NCI-H2107 treated with DMSO at 0.1 percent for 48 hours (cell line): ENCODE measurements around the gene WHRN.

Source experiments
- DNase-seq: peaks from one replicate; lab custom pipeline; 2025; ENCODE audit not compliant: unreplicated experiment; lab: John Stamatoyannopoulos, UW

Gene WHRN

DNA sequence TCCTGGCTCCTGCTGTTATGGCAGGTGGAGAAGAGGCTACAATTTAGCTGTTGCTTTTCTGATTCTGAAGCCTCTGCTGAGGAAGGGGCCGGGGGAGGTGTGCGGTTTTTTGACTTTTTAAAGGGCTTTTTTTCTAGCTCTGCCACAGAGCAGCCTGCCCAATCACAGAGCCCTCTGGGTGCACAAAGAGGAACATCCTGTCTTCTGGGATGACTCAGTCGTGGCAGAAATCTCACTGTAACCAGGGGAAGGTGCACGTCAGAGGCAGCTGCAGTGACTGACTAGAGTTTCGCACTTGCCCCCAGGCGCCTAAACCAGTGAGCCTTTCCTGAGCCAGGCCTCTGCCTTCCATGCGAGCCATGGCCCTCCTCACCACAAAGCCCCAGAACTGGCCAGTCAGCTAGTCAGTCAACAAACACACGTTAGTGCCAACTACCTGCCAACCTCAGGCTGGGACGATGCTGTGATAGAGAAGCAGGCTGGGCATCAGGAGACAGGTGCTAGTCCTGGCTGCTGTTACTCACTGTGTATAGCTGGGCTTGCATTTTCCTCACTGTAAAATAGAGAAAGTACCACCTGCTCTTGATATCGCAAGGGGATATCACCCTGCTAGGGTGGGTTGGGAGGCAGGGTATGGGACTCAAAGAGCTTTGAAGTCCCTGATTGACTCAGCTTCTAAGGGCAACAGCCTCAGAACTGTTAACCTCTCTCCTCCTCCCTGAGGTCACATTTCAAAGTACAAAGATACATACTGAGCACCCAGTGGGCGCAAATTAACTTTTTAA lies 119.7 kb downstream of the WHRN start:
- DNase-seq: no peak

DNA sequence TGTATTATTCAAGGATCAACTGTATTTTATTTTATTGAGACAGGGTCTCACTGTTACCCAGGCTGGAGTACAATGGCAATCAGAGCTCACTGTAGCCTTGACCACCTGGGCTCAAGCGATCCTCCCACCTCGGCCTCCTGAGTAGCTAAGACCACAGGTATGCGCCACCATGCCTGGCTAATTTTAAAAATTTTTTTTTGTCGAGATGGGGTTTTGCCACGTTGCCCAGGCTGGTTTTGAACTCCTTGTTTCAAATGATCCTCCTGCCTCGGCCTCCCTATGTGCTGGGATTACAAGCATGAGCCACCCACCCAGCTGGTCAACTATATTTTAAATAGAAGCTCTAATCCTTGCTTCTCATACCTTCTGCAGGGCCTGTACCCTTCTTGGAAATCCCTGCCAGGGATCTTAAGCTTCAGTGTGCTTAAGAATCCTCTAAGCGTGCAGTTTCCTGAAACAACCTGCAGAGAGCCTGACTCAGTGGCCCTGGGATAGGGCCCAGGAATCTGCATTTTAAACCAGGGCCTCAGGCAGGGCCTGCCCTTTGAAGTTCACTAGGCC lies 120.4 kb downstream of the WHRN start:
- DNase-seq: no peak

DNA sequence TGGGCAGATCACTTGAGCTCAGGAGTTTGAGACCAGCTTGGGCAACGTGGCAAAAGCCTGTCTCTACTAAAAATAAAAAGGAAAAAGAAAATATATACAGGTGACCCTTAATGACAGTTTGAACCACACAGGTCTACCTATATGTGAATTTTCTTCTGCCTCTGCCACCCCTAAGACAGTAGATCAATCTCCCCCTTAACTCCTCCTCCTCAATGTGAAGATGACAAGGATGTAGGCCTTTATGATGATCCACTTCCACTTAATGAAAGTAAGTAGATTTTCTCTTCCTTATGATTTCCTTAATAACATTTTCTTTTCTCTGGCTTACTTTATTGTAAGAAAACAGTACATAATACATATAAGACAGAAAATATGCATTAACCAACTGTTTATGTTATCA lies 120.9 kb downstream of the WHRN start:
- no peak for DNase-seq

DNA sequence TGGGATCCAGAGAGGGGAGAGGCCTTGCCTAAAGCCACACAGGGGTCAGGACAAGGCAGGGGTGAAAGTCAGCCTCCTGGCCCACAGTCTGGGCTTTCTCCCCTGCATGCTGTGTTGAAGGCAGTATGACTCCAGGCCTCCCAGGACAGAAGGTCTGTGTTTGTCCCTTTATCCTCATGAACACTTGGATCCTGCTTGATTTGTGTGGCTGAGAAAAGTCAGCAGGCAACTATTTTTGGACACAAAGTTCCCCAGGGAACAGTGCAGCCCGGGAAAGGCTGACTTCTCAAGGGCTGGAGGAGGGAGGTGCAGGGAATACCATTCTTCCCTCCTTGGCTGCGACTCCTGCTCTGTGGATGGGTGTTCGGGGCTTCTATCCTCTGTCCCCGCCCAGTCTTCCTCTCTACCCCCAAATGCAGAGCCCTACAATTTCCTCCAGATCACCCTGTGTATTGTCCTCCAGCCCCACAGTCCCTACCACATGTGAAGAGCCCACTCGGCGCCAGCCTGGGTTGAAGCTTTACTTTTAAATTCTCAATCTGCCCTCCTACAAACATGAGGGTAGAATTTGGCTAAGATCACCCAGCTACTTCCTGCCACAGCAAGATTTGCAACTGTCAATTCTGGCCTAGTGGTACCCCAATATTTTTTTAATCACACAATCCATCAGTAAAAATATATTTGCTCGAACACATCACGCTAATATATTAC lies 121.6 kb downstream of the WHRN start:
- no peak for DNase-seq

DNA sequence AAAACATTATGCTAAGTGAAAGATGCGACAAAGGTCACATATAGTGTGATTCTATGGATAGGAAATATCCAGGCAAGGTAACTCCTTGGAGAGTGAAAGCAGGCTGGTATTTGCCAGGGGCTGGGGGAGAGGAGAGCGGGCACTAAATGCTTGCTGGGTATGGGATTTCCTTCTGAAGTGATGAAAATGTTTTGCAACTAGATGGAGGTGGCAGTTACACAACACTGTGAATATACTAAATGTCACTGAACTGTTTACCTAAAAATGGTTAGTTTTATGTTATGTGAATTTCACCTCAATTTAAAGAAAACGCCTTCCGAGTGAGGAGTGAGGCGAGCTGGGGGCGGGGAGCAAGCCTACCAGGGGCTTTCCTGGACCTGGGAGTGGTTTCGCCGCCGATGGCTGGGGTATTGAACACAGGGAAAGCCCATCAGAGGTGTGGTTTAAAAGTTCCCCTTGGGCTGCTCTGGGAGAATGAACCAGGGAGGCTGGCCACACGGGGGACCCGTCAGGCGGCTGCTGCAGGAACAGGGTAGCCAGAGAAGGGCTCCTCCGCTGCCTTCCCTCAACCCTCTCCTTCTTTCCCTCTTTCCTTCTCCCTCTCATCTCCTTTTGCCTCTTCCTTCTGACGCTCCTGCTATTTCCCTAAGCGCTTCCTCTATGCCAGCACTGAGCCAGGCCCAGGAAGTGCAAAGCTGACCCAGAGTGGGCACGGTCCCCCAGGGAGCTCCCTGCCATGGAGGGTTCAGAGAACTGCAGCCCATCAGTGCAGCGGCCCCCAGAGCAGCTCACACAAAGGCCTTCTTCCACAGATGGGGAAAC lies 122.4 kb downstream of the WHRN start:
- DNase-seq: no peak

DNA sequence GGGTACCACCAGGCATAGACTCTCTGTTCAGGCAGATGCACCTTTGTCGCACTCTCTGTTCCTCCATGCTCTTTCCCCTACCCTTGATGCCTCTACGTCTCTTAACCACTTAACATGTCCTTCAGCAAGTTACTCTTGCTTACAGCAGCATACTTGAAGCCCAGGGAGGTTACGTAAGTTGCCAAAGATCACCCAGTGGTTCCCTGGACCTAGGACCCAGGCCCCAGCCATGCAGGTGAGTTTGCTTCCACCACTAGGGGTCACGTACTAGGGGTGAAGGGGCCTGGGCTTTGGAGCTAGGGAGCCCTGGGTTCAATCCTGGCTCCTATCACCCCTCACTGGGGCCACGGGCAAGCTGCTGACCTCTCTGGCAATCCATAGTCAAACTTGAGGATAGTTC lies 126.4 kb downstream of the WHRN start:
- no peak for DNase-seq

DNA sequence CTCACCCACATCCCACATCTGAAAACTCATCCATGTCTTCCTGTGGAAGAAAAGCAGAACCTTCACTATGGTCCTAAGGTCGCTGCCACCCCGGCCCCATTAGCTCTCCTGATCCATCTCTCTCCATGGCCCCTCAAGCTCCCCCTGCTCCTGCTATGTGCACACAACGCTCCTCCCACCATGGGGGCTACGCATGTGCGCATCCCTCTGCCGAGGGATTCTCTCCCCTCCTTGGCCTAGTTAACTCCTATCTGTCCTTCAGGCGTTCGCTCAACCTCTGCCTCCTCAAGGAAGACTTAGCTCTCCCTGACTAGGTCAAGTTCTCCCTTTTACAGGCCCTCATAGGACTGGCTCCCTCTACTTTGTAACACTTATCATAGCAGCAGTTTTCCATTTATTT lies 127.3 kb downstream of the WHRN start:
- no peak for DNase-seq

DNA sequence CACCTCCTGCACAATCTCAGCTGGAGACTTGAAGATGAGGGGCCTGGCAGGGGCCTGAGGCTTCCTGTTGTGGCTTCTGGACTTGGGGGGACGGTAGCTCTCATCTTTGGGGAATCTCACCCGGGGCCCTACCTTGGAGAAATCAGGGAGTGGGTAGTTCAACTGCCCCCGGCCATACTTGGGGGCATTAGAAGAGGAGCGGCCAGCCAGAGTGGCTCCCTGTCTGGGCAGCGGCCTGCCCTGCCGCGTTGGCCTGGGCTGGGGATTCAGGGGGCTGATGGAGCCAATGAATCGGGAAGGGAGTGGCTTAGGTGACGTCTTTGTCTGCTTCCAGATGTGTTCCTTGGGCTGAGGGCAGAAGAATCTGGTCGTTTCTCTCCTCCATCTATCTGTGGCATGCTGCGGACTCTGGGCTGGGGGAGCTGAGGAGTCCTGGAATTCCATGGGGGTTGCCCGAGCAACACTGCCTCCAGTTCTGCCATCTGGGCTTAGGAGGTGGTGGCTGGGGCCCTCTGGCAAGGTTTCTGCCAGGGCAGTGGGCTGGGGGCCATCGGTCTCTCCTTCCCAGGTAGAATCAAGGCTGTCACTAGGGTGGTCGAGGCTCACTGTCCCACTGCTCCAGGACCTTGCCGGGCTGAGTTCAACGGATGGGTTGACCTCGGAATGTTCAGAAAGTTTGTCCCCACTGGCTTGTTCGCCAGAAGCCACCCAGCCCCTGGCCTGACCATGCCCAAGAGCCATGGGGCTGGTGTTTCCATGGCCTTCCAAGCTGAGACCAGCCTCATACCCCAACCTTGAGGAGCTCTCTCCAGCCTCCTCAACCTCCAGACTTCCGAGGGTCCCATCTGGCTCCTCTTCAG lies 128.5 kb downstream of the WHRN start:
- no peak for DNase-seq

DNA sequence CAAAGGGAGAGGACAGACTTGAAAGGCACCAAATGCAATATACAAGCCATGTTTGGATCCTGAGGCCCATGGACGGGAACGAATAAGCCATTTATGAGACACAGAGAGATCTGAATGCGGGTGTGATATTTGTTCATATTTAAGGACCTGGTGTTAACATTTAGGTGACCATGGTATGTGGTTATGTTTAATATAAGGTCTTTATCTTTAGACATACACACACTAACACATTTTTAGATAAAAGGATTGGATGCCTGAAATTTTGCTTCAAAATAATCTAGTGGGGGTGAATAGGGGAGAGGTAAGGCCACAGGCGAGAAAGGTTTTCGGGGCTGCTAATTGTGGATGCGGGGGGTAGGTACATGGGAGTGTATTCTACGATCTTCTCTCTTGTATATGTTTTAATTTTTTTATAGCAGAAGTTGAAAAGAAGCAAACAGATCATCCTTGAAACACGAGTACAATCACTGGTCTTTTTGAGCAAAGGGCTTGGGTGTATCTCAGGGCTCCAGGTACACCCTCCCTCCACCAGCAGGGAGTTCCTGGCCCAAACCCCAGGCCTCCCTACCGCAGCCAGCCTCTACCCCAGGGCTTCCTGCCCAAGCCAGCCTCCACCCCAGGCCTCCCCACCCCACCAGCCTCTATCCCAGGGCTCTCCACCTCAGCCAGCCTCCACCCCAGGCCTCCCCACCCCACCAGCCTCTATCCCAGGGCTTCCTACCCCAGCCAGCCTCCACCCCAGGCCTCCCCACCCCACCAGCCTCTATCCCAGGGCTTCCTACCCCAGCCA lies 129.7 kb downstream of the WHRN start:
- no peak for DNase-seq

DNA sequence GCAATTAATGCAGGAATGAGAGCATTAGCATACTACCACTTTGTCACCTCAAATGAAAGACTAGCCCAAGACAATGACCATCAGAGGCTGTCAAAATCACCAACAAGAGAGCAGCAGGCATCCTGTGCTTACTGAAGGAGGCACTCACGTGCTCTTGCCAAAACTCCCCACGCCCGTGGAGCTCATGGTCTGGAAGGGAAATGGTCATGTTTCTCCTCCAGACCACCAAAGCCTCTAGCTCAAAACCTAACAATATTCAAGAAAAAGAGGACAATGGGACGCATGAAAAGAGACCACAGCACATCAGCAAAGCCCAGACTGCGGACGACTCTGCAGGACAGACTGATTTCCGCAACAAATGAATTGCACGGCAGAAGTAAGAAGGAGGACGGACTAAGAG lies 130.3 kb downstream of the WHRN start:
- DNase-seq: no peak

DNA sequence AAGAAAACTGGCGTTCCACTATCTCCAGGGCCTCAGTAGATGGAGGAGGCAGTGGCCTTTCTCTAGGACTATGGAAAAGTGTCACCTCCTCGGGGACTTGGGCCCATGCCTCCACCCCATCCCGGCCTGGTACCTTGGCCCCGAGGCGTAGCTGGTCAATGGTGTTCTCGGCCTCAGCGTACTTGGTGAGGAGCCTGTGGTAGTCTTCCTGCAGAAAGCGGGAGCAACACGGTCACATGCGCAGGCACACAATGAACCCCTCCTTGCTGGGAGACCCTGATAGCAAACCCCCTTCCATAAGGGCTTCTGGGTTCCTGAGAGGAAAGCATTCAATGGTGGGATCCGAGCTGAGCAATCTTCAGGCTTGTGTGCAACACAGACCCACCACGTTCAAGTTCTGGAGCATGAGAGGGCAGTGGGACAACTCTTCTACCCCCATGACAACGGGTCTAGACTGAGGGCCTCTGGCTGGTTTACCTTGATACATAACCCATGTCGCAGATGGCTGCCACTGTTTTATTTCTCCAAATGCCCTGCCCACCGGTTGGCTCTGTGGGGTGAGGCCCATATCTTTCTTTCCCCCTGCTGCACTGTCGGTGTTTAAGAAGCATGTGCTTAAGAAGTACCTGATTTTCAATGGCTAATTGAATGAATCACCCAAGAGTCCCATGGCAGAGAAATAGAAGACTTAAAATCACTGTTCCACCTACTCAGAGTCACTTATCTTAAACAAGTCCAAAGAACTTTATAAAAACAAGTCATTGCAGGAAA lies 131.1 kb downstream of the WHRN start:
- no peak for DNase-seq

DNA sequence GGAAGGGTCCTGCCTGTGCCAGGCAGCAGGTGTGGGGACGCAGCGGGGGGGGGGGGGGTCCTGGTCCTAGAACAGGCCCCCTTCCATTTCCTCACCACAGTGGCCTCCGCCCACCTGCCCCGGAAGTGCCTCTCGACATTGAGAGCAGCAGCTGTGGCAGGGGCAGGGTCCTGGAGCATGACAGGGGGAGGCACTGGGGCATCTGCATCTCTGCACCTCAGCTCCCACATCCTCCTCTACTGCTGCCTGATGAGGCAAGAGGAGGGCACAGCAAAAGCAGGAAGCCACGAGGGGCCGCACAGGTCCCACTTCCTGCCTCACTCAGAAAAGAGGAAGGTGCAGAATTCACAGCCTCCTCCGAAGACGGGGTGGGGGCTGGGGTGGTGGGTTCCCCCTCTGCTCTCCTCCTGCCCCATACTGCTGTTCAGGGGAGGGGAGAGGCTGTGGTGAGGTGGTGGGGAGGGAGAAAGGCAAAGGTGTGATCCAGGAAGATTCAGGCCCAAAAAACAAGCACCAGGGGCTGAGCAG lies 132.3 kb downstream of the WHRN start:
- DNase-seq: no peak

DNA sequence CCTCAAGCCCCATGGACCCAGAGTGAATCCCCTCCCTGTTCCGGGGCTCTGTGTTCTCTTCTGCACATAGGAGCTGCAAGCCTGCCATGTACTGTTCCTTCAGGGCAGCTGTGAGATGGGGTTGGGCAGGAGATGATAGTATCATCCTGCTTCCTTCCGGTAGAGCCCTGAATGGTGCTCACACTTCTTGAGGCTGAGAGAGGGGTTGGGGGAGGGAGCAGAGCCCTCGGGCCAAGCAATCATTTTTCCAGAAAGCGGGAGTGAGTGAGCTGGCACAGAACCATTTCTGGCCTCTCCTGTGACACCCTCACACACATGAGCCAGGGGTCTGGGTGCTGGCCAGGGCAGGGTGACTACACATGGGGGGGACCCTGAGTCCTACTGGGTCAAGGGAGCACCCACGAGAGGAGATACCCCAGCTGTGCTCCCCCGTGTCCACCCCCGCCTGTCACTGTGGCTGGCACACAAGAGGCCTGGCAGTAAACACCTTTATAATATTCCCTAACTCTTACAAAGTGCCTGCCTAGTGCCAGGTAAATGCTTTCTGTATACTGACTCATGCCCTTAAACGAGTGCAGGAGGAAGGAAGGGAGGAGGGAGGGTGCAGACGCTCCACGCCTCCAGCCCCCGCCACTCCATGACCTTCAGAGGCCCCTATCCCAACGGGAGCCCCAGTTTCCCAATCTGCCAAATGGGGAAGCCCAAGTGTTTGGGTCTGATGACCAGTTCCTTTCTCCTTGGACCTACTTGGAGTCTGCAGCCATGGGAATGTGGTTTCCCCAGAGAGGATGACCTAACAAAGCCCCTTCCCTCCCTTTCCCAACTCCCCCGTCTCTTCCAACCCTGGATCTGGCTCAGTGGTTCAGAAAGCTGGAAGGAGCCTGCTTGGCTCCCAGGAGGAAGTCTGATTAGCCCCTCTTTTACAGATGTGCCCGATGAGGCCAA lies 133.0 kb downstream of the WHRN start:
- no peak for DNase-seq

DNA sequence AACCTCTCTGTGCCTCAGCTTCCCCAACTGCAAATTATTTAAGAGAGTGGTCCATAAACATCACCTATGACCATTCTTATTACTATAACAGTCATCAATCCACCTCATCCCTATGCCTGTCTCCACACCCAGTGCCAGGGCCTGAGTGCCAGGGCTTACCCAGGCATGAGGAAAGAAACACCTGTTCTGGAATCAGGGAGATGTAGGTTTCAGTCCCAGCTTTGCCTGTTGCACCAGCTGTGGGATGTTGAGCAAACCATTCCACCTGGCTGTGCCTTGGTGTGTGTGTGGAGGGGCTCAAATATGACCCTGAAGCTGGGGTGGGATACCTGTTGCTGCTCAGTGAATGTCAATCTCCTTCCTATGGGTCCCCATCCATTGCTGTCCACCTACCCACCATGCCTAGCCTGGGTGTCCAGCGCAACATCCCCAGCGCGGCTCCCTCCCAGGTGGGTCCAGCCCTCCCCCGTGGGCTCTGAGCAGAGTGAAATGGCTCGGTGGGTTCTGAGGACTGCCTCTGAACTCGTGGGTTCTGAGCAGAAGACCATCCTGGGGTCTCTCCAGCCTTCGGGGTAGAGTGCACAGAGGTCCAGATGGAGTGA lies 133.8 kb downstream of the WHRN start:
- DNase-seq: no peak

DNA sequence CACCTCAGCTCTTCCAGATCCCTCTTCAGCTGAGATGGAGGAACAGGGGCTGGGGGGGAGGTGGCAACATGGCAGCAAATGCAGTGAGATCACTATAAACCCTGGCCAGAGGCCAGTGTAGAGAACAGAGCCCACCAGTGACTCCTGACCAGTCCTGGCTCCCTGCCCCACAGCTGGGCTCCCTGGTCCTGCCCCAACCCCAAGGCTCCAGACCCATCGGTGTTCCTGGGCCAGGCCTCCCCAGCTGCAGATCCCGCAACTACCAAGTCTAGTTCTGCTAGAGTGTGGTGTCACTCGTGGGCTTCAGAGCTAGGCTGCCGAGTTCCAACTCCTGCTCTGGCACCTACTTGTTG lies 134.3 kb downstream of the WHRN start:
- no peak for DNase-seq

DNA sequence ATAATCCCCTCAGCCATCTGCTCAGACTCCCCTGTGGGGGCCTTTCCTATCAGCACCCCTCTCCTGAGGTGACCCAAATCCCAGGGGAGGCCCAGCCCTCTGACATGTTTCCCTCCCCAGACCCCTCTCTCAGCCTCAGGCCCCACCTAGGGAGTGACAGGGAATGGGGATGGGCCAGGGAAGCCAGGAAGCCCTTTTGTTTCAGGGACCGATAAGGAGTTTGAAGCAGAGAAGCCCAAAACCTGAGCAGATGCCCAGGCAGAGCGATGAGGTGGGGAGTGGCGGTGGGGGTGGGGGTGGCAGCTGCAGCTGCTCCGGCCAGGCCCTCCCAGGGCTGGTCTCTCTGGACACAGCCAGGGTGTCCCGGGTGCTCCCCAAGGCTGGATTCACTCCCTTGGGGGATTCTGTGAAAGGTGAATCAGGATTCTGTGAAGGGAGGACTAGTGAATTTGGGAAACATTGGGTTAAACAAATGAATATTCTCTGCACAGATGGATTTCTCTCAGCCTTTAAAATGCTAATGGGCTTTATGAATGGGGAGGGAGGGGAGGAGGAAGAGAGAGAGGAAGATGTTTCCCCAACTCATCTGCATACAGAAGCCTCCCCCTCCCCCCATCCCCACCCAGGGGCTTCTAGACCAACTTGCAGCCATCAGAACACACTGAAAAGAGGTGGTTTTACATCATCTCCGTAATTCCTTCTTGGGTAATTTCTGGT lies 134.9 kb downstream of the WHRN start:
- no peak for DNase-seq
